GM12891 (cell line): ENCODE results near the gene FCAMR.
"Not testable (repeated sequence)": the region's sequence is repeated elsewhere in the genome, so short reads cannot be mapped to it uniquely, and the experiment has no call there.

ENCODE experiments used
- POLR2A ChIP-seq: IDR thresholded peaks from 2 replicates; pipeline ENCODE4 v1.6.1; 2011; ENCODE audit warnings: low read depth, low read length, control low read depth
- POLR2AphosphoS5 ChIP-seq: IDR thresholded peaks from 2 replicates; pipeline ENCODE4 v1.6.1; 2011; ENCODE audit warnings: low read depth, low read length, control low read depth
- SPI1 ChIP-seq: IDR thresholded peaks from 2 replicates; pipeline ENCODE4 v1.6.1; 2011; ENCODE audit warnings: low read depth, low read length, control low read depth
- TAF1 ChIP-seq: IDR thresholded peaks from 2 replicates; pipeline ENCODE4 v1.6.1; 2011; ENCODE audit warnings: low read depth, low read length, control low read depth

DNA sequence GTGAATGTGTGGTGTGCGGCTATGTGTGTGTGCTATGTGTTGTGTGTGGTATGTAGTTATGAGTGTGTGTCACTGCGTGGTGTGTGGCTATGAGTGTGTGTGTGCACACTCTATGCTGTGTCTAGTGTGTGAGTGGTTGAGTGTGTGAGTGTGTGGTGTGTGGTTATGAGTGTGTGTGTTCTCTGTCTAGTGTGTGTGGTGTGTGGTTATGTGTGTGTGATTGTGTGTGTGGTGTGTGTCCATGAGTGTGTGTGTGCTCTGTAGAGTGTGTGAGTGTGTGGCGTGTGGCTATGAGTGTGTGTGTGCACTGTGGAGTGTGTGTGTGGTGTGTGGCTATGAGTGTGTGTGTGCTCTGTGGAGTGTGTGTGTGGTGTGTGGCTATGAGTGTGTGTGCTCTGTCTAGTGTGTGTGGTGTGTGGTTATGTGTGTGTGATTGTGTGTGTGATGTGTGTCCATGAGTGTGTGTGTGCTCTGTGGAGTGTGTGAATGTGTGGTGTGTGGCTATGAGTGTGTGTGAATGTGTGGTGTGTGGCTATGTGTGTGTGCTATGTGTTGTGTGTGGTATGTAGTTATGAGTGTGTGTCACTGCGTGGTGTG lies 46.2 kb downstream of the FCAMR start:
- not testable (repeated sequence) for TF ChIP-seq POLR2A, SPI1, TAF1
- peak; percentile 62 for TF ChIP-seq POLR2AphosphoS5
